Glomerular endothelial cell (primary cell): Measurements from ENCODE around the gene USP3. TPM values are rescaled to one million over a fixed set of nuclear protein-coding genes. Genes with fewer than 3 reads are reported as not detected.

Source experiments
- DNase-seq: peaks from one replicate; pipeline ENCODE4 v3.0.0-alpha.2; 2011; ENCODE audit warnings: low read depth, low spot score; ENCODE audit errors: extremely low read depth
- total RNA-seq: library from RNA; depleted of rRNA; stranded (reverse); fragments of >200 nt; gene quantifications from 2 replicates; pipeline ENCODE4 v1.2.3, GENCODE V29; 2015

The USP3 gene
- total RNA-seq, 1 donor from 2014 or later, result 40.0 TPM

GRCh38 chr15:63535689-63536088 lies 31.3 kb downstream of the USP3 start:
- no peak for DNase-seq

GRCh38 chr15:63538876-63539275 lies 34.5 kb downstream of the USP3 start:
- DNase-seq, result no peak

DNA sequence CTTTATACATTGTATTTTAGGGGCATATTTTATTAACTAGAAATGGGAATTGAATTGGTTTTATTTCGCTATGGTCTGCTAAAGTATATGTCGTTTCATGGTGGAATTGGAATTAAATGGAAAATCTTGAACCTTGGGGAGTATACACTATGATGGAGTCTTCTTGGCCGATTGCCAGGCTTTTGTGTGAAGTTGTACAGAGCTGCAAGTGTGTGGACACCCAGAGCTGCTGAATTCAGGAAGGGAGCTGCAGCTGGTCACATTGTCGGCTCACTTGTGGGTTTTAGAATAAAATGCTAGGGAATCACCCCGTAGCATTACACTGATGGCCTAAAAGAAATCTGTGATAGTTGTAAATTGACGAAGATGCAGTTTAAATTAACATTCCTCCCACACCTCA lies 35.1 kb downstream of the USP3 start:
- DNase-seq, result peak; percentile 34

- DNase-seq, result no peak
These were observed 35.6 kb downstream of the USP3 start for GRCh38 chr15:63539998-63540397.

DNA sequence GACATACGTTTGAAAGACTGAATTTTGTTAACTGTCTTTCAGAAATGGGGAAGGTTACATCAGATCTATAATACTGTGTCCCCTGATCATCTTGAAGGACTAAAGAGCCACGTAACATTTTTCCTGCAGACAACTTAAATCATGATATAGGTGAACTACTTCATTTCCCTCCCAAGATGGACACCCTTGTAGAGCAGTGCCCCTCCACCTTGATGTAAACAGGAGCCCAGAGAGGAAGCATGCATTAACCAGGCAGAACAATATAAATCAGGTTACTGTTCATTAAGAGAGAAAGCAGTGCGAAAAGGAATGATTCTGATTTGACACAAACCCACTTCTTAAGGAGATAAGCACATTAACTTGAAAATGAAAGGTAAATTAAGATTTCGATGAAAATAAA lies 36.1 kb downstream of the USP3 start:
- DNase-seq, result no peak

- no peak for DNase-seq
These were observed 40.0 kb downstream of the USP3 start for GRCh38 chr15:63544258-63545026.

DNA sequence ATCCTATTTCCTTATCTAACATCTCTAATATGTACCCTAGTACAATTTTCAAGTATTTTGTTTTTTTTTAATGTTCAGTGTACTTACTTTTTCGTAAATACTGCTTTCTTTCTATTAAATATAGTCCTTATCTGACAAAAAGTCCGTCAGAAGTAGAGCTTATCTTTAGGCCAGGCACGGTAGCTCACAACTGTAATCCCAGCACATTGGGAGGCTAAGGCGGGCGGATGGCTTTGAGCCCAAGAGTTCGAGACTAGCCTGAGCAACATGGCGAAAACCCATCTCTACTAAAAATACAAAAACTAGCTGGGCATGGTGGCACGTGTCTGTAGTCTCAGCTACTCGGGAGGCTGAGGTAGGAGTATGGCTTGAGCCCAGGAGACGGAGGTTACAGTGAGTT lies 41.1 kb downstream of the USP3 start:
- no peak for DNase-seq

- DNase-seq, result no peak
These were observed 47.0 kb downstream of the USP3 start for GRCh38 chr15:63551400-63551799.

DNA sequence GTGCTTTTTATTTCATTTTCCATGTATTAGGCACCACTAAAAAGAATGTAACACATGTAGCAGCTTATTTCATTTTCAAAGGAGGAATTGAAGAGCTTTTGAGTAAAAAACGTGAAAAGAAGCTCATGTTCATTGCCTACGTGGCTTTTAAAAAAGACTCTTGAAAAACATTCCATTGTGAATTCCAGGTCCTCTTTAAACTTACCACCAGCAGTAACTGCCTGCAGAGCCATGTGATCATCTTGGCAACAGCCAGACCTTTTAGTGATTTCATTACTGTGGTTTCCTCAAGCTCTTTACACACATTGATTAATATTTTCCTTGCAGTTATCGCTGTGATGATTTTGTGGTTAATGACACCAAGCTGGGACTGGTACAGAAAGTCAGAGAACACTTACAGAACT lies 49.0 kb downstream of the USP3 start:
- DNase-seq, result peak; percentile 65

DNA sequence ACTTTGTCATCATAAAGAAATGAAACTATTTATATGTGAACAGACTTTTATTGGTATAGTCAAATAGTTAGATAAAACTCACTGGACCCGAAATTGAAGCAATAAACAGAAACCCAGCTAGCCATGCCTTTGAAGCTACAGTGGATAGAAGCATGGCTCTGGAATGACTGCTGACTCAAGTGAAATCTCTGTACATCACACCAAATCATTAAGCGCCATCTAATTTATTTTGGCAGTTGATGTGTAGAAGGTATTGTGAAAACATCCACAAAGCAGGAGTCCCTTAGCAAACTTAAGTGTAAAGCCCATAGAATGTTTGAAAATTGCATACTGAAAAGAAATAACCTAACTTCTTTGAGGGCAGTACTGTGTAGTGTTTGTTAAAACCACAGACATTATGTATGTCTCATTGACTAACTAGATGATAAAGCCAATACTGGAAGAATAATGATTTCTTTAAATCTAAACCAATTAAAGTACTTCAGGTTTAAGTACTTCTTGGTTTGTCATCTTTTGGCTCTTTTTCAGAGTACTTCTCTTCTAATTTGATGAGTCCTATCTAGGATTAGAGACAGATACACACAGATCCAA lies 50.0 kb downstream of the USP3 start:
- no peak for DNase-seq

- DNase-seq, result no peak
These were observed 51.1 kb downstream of the USP3 start for GRCh38 chr15:63555507-63555906.

GRCh38 chr15:63556246-63556645 lies 51.9 kb downstream of the USP3 start:
- no peak for DNase-seq

GRCh38 chr15:63556736-63557135 lies 52.3 kb downstream of the USP3 start:
- no peak for DNase-seq

- DNase-seq, result no peak
These were observed 55.4 kb downstream of the USP3 start for GRCh38 chr15:63559753-63560152.

DNA sequence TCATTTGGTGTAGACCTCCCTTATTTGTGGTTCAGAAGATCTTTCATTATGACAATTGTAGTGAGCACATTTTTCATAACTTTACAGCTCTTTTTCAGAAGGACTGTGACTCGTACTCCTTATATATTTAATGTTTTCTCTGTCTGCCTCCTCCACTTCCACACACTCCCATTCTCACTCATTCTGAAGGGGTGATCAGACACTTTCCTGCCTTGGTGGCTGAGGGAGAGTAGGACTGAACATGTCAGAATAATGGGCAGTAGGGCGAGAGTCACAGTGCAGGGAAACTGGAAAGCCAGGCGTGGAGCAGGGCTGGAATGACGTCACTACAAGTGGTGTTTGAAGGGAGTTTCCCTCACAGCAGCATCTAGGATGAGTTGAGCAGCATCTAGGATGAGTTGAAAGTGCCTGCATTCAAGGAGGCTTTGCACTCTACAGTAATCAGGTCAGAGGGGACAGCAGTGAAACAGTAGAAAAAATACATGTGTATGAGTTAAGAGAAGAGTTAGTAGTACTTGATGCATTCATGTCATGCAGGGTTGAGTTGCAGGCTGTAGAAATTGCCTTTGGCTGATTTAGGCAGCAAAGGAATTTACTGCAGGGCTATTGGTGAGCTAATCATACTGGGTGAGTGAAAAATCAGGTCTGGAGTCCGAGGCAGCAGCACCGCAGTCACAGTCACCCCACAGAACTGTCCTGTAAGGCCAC lies 56.5 kb downstream of the USP3 start:
- no peak for DNase-seq

DNA sequence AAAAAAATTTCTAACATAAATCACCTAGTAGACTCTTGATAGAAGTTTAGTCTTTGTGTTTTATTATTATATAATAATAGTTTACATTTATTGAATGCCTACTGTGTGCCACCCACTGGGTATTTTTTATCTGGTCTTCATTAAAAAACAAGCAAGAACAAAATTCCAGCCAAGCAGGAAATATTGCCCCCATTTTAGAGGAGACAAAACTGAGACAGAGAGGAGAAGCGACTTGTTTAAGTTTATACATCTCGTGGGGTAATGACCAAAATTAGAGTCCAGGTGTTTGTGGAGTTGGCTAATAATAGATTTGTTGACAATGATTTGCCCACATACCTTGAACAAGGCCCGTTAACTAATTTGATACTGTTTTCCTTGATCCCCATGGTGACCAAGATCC lies 59.7 kb downstream of the USP3 start:
- DNase-seq, result no peak

DNA sequence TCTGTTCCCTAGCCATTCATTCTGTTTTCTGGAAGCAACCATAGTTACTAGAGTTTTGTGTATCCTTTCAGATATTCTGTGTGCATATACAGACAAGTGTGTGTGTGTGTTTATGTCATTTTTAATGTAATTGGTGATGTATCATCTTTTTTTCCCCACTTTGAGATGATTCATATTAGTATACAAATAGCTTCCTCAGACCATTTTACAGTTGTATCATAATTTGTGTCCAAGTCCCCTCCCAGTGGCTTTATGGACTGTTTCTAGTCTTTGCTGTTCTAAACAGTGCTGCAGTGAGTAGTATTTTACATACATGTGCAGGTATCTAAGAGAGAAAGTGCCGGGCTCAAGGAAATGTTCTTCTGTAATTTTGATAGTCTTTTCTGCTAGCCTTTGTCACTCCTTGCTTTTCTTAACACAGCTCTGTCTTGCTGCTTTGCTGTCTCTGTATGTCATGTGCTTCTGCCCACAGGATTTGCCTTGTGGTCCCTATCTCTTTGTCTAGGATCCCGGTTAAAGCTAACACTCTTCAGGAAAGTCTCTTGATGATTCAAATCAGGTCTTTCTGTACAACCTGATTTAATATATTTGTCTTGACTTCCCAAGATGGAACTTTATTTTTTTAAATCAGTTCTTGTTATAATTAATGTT lies 61.3 kb downstream of the USP3 start:
- DNase-seq, result no peak

- no peak for DNase-seq
These were observed 68.5 kb downstream of the USP3 start for GRCh38 chr15:63572749-63573464.

DNA sequence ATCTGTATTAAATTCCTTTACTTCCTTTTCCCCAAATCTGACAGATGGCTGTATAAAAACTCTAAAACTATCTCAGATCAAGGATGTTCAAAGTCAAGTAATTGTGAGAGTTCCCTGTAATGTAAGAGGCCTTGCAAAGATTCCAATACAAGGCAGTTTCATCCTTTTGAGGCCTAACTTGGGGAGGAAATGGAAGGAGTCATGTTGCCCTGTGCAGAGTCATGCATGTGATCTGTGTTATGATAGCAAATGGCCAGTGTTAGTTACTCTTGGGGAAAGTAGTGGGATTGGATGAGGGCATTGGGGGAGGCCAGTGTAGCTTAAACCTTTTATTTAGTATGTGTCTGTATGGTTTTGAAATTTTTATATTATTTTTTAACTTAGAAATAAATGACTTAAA lies 69.1 kb downstream of the USP3 start:
- DNase-seq, result no peak

GRCh38 chr15:63575312-63575711 lies 70.9 kb downstream of the USP3 start:
- DNase-seq, result no peak

- no peak for DNase-seq
These were observed 72.0 kb downstream of the USP3 start for GRCh38 chr15:63576441-63576840.
